GM18858 (cell line): ENCODE results near the gene PRRT4.

ENCODE experiments used
- ATAC-seq: cut with Tn5 transposase; IDR thresholded peaks from one replicate; pipeline ENCODE4 v1.9.1; 2021; ENCODE audit not compliant: unreplicated experiment

The PRRT4 gene

GRCh38 chr7:128396357-128396756, 34.9 kb upstream of the PRRT4 start:
- ATAC-seq, result no peak

- ATAC-seq, result no peak
These were observed 34.3 kb upstream of the PRRT4 start for GRCh38 chr7:128395748-128396147.

GRCh38 chr7:128394904-128395496, 33.5 kb upstream of the PRRT4 start:
- ATAC-seq, result no peak

GRCh38 chr7:128393526-128394330, 32.2 kb upstream of the PRRT4 start:
- ATAC-seq, result no peak

- ATAC-seq, result no peak
These were observed 31.2 kb upstream of the PRRT4 start for GRCh38 chr7:128392446-128393327.

- ATAC-seq, result no peak
These were observed 30.3 kb upstream of the PRRT4 start for GRCh38 chr7:128391805-128392204.

GRCh38 chr7:128390871-128391565, 29.5 kb upstream of the PRRT4 start:
- ATAC-seq, result no peak

GRCh38 chr7:128389618-128390329, 28.3 kb upstream of the PRRT4 start:
- ATAC-seq, result no peak

- no peak for ATAC-seq
These were observed 27.7 kb upstream of the PRRT4 start for GRCh38 chr7:128389085-128389617.

- no peak for ATAC-seq
These were observed 26.6 kb upstream of the PRRT4 start for GRCh38 chr7:128388145-128388485.

- no peak for ATAC-seq
These were observed 26.0 kb upstream of the PRRT4 start for GRCh38 chr7:128387216-128388144.

GRCh38 chr7:128385988-128386925, 24.8 kb upstream of the PRRT4 start:
- ATAC-seq, result no peak

GRCh38 chr7:128384726-128385125, 23.2 kb upstream of the PRRT4 start:
- no peak for ATAC-seq

GRCh38 chr7:128383776-128384175, 22.3 kb upstream of the PRRT4 start:
- ATAC-seq, result no peak

GRCh38 chr7:128381161-128381821, 19.8 kb upstream of the PRRT4 start:
- no peak for ATAC-seq

- no peak for ATAC-seq
These were observed 19.1 kb upstream of the PRRT4 start for GRCh38 chr7:128380483-128381106.

- no peak for ATAC-seq
These were observed 18.5 kb upstream of the PRRT4 start for GRCh38 chr7:128379900-128380479.
